Naive B cell (primary cell): ENCODE data around the gene PCIF1. TPM values are rescaled to one million over a fixed set of nuclear protein-coding genes. Genes with fewer than 3 reads are reported as not detected.
A peak's percentile ranks its signal among the peaks of the same experiment; 100 is the strongest.
"Not testable (repeated sequence)": the region's sequence is repeated elsewhere in the genome, so short reads cannot be mapped to it uniquely, and the experiment has no call there.

Source experiments
- ATAC-seq, 2 donors: fragments of 150-1000 bp; cut with Tn5 transposase; 2 replicates each; pipeline ENCODE4 v1.10.0; 2021; ENCODE audit warnings: low read depth in 2 of 2, mild to moderate bottlenecking in 2 of 2, moderate library complexity in 2 of 2
- DNase-seq: peaks from one replicate; pipeline ENCODE4 v3.0.0; 2022
- H3K27ac Mint-ChIP-seq, 6 donors: one replicate each; pipeline ENCODE4 v1.8.0; 2020 to 2022; ENCODE audit warnings: mild to moderate bottlenecking in 6 of 6, mixed read lengths in 6 of 6, moderate library complexity in 5 of 6, inconsistent platforms in 2 of 6
- H3K27me3 Mint-ChIP-seq, 3 donors: one replicate each; pipeline ENCODE4 v1.8.0; 2021 to 2022; ENCODE audit warnings: mixed read lengths in 3 of 3, mild to moderate bottlenecking in 1 of 3
- H3K36me3 Mint-ChIP-seq, 2 donors: one replicate each; pipeline ENCODE4 v1.8.0; 2020 to 2022; ENCODE audit warnings: mixed read lengths in 2 of 2, inconsistent platforms in 1 of 2, mild to moderate bottlenecking in 1 of 2
- H3K4me1 Mint-ChIP-seq, 3 donors: one replicate each; pipeline ENCODE4 v1.8.0; 2020 to 2022; ENCODE audit warnings: mixed read lengths in 3 of 3, inconsistent platforms in 1 of 3, mild to moderate bottlenecking in 1 of 3, moderate library complexity in 1 of 3
- H3K4me3 Mint-ChIP-seq, 8 donors: one replicate each; pipeline ENCODE4 v1.8.0; 2020 to 2022; ENCODE audit warnings: mild to moderate bottlenecking in 8 of 8, mixed read lengths in 8 of 8, moderate library complexity in 8 of 8, inconsistent platforms in 2 of 8
- H3K9me3 Mint-ChIP-seq, 7 donors: one replicate each; pipeline ENCODE4 v1.8.0; 2020 to 2022; ENCODE audit warnings: mixed read lengths in 7 of 7, mild to moderate bottlenecking in 5 of 7, inconsistent platforms in 2 of 7, moderate library complexity in 1 of 7
- polyA plus RNA-seq, 6 donors: library from polyadenylated mRNA; unstranded; fragments of 300-500 nt; fragmentation: Illumina TruSeq; gene quantifications; one replicate each; pipeline ENCODE4 v1.2.3, GENCODE V29; 2021; ENCODE audit warnings: low read depth in 6 of 6

Gene PCIF1
- polyA plus RNA-seq, 6 donors from 2014 or later, result 76.3 to 123 (median 91.4) TPM

DNA sequence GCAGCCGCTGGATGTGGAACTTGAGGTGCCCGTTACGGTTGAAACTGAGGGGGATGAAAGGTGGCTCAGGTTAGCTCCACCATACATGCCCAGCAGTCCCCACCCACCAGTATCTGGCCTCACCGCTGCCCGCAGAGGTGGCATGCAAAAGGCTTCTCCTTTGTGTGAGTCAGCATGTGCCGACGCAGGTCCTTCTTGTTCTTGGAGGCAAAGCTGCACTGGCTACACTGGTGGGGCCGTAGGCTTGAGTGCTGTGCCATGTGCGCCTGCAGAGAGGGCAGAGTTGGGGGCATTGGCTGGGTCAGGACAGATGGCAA is 15.8 kb downstream of the PCIF1 start:
- no peak overlapping the region for H3K27ac Mint-ChIP-seq
- ATAC-seq (no peak), DNase-seq (no peak)
- H3K36me3 Mint-ChIP-seq, result no peaks in the 10 kb centered on the region
- peaks cover 4 to 7% (median 6%) of the 10 kb centered on the region in 3 donors for H3K4me1 Mint-ChIP-seq
- H3K27me3 Mint-ChIP-seq, result no peaks in the 10 kb centered on the region
- H3K9me3 Mint-ChIP-seq, result no peaks in the 10 kb centered on the region
- no peak overlapping the region for H3K4me3 Mint-ChIP-seq

DNA sequence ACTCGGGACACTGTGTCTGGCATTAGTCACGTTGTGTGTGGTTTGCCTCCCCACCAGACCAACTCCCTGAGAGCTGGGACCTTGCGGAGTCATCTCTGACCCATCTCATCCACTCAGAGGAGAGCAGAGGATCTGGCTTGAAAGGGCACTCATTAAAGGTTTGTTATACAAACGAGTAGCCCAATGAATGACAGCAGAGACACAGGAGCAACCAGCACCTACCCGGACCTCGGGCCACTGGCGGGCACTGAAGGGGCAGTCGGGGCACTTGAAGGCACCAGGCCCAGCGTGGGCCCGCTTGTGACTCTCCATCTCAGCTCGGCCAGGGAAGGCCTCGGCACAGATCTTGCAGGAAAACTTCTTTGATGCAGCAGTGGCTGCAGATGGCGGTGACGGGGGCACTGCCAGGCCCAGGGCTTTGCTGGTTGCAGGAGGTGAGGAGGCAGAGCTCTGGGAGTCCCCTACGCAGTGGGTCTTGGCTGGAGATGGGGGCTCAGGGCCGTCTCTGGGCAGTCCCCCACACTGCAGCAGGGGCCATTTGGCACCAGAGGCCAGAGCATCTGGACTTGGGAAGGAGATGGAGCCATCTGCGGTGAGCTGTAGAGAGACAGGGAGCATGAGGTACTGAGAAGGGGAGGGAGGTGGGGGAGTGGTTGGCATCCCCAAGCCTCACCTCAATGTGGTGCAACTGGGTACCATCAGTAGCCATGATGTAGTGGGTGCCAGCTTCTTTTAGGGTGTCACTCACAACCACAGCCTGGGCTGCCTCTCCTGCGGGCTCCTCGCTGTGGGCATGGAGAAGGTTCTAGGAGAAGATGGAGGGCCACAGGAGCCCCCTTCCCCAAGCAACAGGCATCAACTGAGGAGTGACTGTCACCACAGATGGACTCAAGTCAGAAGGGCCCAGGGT is 17.7 kb downstream of the PCIF1 start:
- peaks cover 4 to 7% (median 6%) of the 10 kb centered on the region in 3 donors for H3K4me1 Mint-ChIP-seq

GRCh38 chr20:45952861-45953260 is 18.4 kb downstream of the PCIF1 start:
- no peak overlapping the region for H3K4me3 Mint-ChIP-seq
- H3K9me3 Mint-ChIP-seq, result no peaks in the 10 kb centered on the region

More for the DNA sequence above, 17.7 kb downstream of the PCIF1 start:
- Mint-ChIP-seq H3K27me3 (no peaks in the 10 kb centered on the region), H3K4me3 (no peak overlapping the region), H3K9me3 (no peaks in the 10 kb centered on the region), H3K36me3 (no peaks in the 10 kb centered on the region), H3K27ac (peak overlapping the region in 4 of 6 donors; percentile 18 to 74 (median 40))
- DNase-seq, result no peak
- no peak for ATAC-seq

DNA sequence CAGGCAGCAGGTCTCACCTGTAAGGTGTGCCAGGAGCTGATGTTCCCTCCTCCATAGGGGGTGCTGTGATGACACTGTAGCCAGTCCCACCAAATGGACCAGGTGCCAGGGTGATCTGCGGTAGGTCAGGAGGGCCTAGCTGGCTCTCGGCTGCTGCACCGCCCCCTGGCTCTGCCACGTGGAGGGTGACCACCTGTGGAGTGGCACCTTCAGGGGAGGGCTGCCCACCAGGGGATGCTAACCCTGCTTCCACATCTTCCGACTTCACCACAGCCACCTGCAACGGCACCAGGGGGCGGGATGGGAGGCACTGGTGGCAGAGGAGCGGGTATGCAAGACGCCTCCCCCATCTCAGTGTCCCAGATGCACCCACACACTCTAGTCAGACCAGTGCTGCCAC is 19.2 kb downstream of the PCIF1 start:
- Mint-ChIP-seq H3K36me3 (peaks cover 3 to 5% of the 10 kb centered on the region in 2 donors), H3K27ac (no peak overlapping the region), H3K9me3 (peaks cover 0 to 2% (median 0%) of the 10 kb centered on the region in 7 donors), H3K4me1 (peaks cover 3 to 7% (median 7%) of the 10 kb centered on the region in 3 donors), H3K27me3 (no peaks in the 10 kb centered on the region), H3K4me3 (no peak overlapping the region)
- DNase-seq (no peak), ATAC-seq (no peak)

More at GRCh38 chr20:45952861-45953260, 18.4 kb downstream of the PCIF1 start:
- Mint-ChIP-seq H3K27me3 (no peaks in the 10 kb centered on the region), H3K27ac (no peak overlapping the region), H3K36me3 (no peaks in the 10 kb centered on the region), H3K4me1 (peaks cover 4 to 7% (median 5%) of the 10 kb centered on the region in 3 donors)
- no peak for ATAC-seq
- DNase-seq, result no peak

DNA sequence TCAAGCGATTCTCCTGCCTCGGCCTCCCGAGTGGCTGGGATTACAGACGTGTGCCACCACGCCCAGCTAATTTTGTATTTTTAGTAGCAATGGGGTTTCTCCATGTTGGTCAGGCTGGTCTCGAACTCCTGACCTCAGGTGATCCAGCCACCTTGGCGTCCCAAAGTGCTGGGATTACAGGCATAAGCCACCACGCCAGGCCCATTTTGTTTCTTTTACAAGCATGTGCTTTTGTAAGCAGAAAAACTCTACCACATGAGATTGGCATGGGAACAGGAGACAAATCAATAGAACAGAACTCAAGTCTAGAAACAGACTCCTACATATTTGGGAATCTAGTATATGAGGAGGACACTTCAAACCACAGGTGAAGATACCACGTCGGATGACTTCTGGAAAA is 21.8 kb downstream of the PCIF1 start:
- Mint-ChIP-seq H3K36me3 (peaks cover 12 to 20% of the 10 kb centered on the region in 2 donors), H3K27ac (peak overlapping the region in 1 of 6 donors; percentile 56)
- ATAC-seq, H3K4me3 Mint-ChIP-seq, H3K9me3 Mint-ChIP-seq, DNase-seq, H3K4me1 Mint-ChIP-seq, H3K27me3 Mint-ChIP-seq: not testable (repeated sequence)

DNA sequence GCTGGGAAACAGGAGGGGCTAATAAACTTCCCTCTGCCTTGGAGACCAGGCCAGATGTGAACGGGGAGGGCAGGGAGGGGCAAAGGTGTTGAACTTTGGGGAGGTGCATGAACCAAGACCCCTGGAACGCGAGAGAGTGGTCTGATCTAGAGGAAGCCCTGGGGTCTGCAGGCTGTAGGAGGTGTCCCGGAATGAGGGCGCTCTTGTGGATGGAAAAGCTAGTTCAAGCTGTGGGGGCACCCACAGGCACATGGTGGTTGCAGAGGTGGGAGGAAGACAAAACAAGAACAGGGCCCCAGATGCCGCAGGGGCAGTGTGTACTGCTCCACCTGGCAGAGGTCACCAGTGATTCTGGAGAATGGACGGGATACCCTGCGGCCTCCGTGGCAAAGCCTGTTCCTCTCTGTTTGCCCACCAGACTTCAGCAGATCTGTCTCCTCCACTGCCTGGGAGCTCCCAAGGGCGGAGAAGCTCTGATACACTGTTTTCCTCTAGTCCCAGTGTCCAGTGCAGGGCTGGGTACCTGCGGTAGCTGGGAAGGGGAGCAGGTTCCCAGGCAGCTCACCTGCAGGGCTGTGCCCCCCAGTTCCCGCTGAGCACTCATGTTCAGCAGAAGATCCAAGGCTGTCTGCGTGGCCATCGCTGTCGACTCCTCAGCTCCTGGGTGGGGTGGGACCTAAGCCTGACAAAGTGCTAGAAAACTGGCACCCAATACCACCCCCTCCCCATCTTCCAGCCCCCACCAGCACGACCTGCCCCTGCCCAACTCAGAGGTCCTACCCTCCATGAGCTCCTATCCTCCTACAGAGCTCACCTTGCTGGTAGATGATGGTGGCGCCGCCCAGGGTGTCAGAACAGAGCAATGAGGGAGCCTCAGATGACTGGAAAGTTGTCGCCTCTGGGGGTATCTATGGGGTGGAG is 22.8 kb downstream of the PCIF1 start:
- ATAC-seq (no peak), DNase-seq (no peak)
- Mint-ChIP-seq H3K27me3 (no peaks in the 10 kb centered on the region), H3K4me3 (no peak overlapping the region), H3K27ac (peak overlapping the region in 1 of 6 donors; percentile 24), H3K4me1 (peaks cover 0 to 4% (median 3%) of the 10 kb centered on the region in 3 donors), H3K9me3 (peaks cover 0 to 2% (median 0%) of the 10 kb centered on the region in 7 donors), H3K36me3 (peaks cover 12 to 20% of the 10 kb centered on the region in 2 donors)

DNA sequence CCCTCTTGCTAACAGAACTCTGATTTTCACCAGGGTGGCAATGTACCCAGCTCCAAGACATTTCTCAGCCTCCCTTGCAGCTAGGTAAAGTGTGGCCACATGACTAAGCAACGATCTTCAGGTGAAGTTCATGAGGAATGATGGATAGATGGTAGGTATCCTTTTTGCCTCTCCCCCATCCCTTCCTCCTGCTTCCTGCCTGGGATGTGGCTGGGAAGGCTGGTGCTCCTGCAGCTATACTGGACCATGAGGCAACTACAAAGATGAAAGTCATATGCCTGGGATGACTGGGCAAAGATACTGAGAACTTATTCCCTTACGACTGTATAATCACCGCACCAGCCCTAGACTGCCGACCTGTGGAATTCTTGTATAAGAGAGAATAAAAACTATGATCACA is 24.1 kb downstream of the PCIF1 start:
- H3K9me3 Mint-ChIP-seq, result peaks cover 0 to 2% (median 0%) of the 10 kb centered on the region in 7 donors
- peaks cover 0 to 4% (median 3%) of the 10 kb centered on the region in 3 donors for H3K4me1 Mint-ChIP-seq
- peaks cover 15 to 20% of the 10 kb centered on the region in 2 donors for H3K36me3 Mint-ChIP-seq
- DNase-seq (no peak), ATAC-seq (no peak)
- no peak overlapping the region for H3K4me3 Mint-ChIP-seq
- H3K27ac Mint-ChIP-seq, result no peak overlapping the region
- no peaks in the 10 kb centered on the region for H3K27me3 Mint-ChIP-seq

GRCh38 chr20:45959126-45959525 is 24.6 kb downstream of the PCIF1 start:
- H3K4me1 Mint-ChIP-seq, result peaks cover 0 to 4% (median 3%) of the 10 kb centered on the region in 3 donors
- DNase-seq (no peak), ATAC-seq (no peak)
- no peak overlapping the region for H3K4me3 Mint-ChIP-seq
- peaks cover 0 to 2% (median 0%) of the 10 kb centered on the region in 7 donors for H3K9me3 Mint-ChIP-seq
- H3K27me3 Mint-ChIP-seq, result no peaks in the 10 kb centered on the region
- H3K27ac Mint-ChIP-seq, result peak overlapping the region in 1 of 6 donors; percentile 87
- H3K36me3 Mint-ChIP-seq, result peaks cover 15 to 20% of the 10 kb centered on the region in 2 donors

DNA sequence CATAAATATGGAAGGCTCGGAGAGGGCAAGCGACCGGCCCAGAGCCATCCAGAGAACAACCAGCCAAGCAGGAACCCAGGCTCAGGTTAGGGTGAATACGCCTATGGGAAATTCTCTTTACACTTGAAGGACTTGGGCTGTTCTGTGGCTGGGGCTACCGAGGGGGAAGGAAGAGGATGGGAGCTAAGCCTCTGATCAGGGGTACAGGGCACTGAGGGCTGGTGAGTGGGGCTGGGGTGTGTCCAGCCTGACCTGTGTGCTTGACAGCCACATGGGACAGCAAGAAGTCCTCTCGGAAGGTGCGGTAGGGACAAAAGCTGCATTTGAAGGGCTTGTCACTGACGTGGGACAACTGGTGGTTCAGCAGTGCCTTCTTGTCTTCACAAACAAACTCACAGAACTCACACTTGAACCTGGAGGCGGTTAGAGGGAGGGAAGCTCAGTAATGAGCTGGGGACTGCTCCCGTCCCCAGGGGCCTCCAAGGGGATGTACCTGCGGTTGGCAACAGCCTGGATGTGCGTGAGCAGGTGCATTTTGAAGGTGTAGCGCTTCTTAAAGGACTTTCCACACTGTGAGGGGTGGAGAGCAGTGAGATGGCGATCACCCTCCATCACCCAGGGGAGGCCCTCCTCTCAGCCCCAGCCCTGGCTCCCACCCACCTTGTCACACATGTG is 25.6 kb downstream of the PCIF1 start:
- ATAC-seq, result no peak
- Mint-ChIP-seq H3K4me3 (peak overlapping the region in 1 of 8 donors; percentile 30), H3K36me3 (peaks cover 15 to 20% of the 10 kb centered on the region in 2 donors), H3K4me1 (peaks cover 0 to 4% (median 3%) of the 10 kb centered on the region in 3 donors), H3K27me3 (no peaks in the 10 kb centered on the region), H3K9me3 (peaks cover 0 to 2% (median 0%) of the 10 kb centered on the region in 7 donors), H3K27ac (no peak overlapping the region)
- DNase-seq, result no peak

DNA sequence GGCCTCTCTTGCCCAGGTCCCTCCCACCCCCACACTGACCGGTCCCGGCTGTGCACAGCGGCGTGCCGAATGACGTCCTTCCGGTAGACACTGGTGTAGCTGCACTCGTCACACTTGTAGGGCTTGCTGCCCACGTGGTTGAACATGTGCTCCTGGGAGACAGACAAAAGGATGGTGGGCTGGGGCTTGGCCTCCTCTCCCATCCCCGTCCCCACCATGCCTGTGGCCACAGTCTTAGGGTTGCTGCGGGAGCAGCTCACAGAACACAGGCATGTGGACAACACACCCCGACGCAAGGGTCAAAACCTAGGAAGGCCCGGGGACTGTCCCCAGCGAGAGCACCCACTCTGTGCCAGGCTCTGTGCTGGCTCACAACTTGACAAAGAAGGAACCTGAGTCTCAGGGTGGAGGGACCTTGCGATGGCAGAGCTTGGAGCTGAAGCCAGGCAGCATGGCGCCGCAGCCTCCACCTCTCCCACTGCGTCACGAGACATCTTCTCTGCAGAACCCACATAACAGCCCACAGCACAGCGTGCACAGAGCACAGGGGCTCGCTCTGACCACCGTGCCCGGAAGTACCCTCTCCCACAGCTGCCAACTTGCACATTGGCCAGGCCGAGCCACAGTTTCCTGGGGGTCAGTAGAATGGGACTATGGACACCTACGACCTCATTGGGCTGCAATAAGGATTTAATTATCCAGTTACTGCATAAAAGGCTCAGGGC is 27.7 kb downstream of the PCIF1 start:
- H3K36me3 Mint-ChIP-seq, result peaks cover 20 to 23% of the 10 kb centered on the region in 2 donors
- no peak overlapping the region for H3K27ac Mint-ChIP-seq
- H3K4me3 Mint-ChIP-seq, result peak overlapping the region in 1 of 8 donors; percentile 47
- H3K4me1 Mint-ChIP-seq, result peaks cover 0 to 4% (median 3%) of the 10 kb centered on the region in 3 donors
- peaks cover 0 to 2% (median 0%) of the 10 kb centered on the region in 7 donors for H3K9me3 Mint-ChIP-seq
- no peak for ATAC-seq
- no peak for DNase-seq
- no peaks in the 10 kb centered on the region for H3K27me3 Mint-ChIP-seq

DNA sequence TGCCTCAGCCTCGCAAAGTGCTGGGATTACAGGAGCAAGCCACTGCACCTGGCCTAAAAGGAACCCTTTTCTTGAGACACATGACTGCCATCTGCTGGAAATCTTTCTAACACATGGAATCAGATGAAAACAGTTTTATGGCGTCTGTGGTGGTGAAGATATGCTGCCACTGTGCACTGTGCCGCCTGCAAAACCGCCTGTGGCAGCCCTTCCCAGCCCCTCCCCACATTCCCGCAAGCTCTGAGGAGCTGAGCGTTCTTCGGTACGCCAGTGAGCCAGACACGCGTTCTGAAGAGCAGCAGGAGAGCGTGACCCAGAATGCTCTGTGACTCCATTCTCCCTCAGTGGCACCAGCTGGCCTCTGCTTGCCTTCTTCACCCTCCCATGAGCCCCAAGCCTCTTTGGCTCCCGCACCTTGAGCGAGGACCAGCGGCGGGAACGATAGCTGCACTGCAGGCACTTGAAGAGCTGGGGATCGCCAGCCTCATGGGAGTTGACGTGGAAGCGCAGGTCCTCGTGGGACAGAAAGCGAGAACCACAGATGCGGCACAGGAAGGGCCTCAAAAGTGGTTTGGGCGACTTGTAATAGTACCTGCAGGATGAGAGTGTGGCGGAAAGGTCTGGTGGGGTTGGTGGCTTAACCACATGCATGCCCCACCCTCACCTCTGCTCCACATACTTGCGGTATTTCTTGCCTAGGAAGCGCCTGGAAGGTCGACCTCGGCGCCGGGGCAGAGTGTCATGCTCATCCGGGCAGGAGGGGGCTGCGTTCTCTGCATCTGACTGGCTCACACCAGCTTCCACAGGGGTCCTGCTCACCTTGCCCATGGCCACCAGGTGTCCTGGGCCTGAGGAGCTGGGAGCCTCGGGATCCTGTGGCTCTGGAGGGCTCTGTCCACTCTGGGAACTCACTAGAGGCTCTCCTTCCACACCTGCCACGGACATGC is 28.8 kb downstream of the PCIF1 start:
- peak overlapping the region in 1 of 8 donors; percentile 40 for H3K4me3 Mint-ChIP-seq
- peaks cover 0 to 4% (median 3%) of the 10 kb centered on the region in 3 donors for H3K4me1 Mint-ChIP-seq
- peak overlapping the region in 1 of 6 donors; percentile 37 for H3K27ac Mint-ChIP-seq
- H3K36me3 Mint-ChIP-seq, result peaks cover 20 to 24% of the 10 kb centered on the region in 2 donors
- peaks cover 0 to 2% (median 0%) of the 10 kb centered on the region in 7 donors for H3K9me3 Mint-ChIP-seq
- no peak for DNase-seq
- H3K27me3 Mint-ChIP-seq, result no peaks in the 10 kb centered on the region
- ATAC-seq, result peak; percentile 39 to 47
